HL-60/S4 treated with phorbol 12-myristate 13-acetate at 8.2 ng/mL for 4 days and 3 days (cell line): ENCODE data around the gene PDS5A.
"Not testable (repeated sequence)": the region's sequence is repeated elsewhere in the genome, so short reads cannot be mapped to it uniquely, and the experiment has no call there.

Experiments
- in situ Hi-C: fragments of 300-500 bp; cut with MboI; formaldehyde crosslinking; loops from 2 replicates; pipeline ENCODE4 v1.15.0; 2022; ENCODE audit warnings: low sequenced_read_pairs

The PDS5A gene, protein sequence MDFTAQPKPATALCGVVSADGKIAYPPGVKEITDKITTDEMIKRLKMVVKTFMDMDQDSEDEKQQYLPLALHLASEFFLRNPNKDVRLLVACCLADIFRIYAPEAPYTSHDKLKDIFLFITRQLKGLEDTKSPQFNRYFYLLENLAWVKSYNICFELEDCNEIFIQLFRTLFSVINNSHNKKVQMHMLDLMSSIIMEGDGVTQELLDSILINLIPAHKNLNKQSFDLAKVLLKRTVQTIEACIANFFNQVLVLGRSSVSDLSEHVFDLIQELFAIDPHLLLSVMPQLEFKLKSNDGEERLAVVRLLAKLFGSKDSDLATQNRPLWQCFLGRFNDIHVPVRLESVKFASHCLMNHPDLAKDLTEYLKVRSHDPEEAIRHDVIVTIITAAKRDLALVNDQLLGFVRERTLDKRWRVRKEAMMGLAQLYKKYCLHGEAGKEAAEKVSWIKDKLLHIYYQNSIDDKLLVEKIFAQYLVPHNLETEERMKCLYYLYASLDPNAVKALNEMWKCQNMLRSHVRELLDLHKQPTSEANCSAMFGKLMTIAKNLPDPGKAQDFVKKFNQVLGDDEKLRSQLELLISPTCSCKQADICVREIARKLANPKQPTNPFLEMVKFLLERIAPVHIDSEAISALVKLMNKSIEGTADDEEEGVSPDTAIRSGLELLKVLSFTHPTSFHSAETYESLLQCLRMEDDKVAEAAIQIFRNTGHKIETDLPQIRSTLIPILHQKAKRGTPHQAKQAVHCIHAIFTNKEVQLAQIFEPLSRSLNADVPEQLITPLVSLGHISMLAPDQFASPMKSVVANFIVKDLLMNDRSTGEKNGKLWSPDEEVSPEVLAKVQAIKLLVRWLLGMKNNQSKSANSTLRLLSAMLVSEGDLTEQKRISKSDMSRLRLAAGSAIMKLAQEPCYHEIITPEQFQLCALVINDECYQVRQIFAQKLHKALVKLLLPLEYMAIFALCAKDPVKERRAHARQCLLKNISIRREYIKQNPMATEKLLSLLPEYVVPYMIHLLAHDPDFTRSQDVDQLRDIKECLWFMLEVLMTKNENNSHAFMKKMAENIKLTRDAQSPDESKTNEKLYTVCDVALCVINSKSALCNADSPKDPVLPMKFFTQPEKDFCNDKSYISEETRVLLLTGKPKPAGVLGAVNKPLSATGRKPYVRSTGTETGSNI (N-terminal part only)

DNA sequence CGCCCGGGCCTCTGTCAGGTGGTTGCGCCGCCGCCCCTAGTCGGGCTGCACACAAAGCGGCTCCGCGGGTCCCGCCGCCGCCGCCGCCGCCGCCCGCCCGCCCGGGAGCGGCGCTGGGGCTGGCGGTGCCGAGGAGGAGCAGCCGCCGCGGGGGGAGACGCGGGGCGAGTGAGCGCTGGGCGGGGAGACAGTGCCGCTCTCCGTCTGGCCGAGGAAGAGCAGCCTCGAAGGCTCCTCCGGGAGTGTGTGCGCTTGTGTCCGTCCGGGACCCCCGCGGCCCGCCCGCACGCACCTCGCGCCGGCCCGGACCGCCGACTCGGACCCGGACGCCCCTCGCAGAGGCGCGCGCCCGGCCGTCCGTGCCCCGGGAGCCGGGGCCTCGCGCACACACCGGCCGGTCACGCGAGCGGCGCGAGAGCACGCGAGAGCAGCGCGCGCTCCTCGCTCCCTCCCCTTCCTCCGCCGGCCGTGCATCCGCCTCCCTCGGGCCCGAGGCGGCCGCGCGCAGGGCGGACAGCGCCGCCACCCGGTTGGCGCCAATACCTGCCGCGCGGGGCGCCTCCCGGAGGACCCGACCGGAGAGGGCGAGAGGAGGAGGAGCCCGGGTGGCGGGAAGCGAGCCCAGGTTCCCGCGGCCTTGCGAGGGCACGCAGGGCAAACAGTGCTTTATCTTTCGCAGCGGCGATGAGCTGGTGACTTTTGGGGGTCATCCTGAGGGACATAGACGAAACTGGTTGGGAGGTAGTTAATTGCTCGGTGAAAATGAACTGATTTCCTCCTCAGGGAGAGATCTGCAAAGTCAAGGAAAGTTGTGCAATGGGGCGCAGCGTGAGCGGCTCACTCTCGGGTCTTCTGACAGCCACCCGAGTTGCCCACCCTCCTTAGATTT, at the start of gene PDS5A:
PDS5A (minus strand) TSS at position 423 of the 889 bp plus-strand sequence. CDS start 1,334 bp downstream, outside the sequence.
- in situ Hi-C loops: no loop called here

DNA sequence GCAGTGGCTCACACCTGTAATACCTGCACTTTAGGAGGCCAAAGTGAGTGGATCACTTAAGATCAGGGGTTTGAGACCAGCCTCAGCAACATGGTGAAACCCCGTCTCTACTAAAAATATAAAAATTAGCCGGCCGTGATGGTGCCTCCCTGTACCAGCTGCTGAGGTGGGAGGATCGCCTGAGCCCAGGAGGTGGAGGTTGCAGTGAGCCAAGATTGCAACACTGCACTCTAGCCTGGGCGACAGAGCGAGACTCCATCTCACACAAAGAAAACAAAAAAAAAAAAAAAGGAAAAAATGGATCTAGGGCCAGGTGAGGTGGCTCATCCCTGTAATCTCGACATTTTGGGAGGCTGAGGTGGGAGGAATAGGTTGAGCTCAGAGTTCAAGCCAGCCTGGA, 46.3 kb upstream of the PDS5A start:
- in situ Hi-C loops: not testable (repeated sequence)

DNA sequence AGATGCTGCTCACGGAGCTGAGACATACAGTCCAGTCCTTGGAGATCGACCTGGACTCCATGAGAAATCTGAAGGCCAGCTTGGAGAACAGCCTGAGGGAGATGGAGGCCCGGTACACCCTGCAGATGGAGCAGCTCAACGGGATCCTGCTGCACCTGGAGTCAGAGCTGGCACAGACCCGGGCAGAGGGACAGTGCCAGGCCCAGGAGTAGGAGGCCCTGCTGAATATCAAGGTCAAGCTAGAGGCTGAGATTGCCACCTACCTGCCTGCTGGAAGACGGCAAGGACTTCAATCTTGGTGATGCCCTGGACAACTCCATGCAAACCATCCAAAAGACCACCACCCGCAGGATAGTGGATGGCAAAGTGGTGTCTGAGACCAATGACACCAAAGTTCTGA, 43.4 kb upstream of the PDS5A start:
- in situ Hi-C loops: not testable (repeated sequence)

DNA sequence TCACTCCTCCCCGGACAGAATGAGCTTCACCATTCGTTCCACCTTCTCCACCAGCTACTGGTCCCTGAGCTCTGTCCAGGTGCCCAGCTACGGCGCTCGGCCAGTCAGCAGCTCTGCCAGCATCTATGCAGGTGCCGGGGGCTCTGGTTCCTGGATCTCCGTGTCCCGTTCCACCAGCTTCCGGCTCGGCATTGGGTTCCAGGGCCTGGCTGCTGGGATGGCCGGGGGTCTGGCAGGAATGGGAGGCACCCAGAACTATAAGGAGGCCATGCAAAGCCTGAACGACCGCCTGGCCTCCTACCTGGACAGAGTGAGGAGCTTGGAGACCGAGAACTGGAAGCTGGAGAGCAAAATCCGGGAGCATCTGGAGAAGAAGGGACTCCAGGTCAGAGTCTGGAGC, 42.5 kb upstream of the PDS5A start:
- in situ Hi-C loops: no loop called here

DNA sequence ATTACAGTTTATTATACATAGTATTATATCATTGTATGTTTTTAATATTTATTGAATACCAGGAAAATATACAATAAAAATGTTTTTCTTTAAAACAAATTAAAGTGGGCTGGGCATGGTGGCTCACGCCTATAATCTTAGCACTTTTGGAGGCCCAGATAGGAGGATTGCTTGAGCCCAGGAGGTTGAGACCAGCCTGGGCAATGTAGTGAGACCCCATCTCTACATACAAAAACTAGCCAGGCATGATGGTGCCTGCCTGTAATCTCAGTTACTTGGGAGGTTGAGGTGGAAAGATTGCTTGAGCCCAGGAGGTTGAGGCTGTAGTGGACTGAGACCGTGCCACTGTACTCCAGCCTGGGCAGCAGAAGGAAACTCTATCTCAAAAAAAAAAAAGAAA, 38.3 kb upstream of the PDS5A start:
- in situ Hi-C loops: no loop called here

DNA sequence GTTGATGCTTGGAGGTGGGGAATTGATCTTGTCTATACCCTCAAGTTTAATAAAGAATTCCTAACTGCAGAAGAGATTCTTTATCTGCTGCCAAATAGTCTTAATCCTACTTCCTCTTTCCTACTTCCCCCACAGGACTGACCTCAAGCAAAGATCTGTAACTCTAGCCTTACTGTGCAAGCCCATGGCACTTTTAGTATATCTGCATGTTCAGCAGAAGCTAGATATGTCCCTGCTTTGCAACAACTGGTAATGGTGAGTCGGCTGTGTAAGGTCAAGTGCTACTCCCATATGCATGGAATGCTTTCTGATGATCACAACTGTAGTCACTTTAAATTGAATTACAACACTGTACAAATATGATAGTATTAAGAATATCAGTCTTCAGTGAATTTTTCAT, 26.3 kb upstream of the PDS5A start:
- in situ Hi-C loops: no loop called here

DNA sequence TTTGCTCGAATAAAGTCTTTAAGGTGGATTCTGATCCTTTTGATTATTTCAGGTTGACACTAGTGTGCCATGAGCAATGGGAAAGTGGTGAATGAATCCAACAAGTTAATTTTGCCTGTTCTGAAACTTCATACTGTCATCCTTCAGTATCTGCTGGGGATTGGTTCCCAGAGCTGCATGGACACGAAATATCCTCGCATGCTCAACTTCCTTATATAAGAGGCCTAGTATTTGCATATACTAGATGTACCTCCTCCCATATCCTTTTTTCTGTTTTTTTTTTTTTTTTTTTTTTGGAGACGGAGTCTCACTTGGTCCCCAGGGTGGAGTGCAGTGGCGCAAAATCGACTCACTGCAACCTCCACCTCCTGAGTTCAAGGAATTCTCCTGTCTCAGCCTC, 23.0 kb upstream of the PDS5A start:
- in situ Hi-C loops: no loop called here

DNA sequence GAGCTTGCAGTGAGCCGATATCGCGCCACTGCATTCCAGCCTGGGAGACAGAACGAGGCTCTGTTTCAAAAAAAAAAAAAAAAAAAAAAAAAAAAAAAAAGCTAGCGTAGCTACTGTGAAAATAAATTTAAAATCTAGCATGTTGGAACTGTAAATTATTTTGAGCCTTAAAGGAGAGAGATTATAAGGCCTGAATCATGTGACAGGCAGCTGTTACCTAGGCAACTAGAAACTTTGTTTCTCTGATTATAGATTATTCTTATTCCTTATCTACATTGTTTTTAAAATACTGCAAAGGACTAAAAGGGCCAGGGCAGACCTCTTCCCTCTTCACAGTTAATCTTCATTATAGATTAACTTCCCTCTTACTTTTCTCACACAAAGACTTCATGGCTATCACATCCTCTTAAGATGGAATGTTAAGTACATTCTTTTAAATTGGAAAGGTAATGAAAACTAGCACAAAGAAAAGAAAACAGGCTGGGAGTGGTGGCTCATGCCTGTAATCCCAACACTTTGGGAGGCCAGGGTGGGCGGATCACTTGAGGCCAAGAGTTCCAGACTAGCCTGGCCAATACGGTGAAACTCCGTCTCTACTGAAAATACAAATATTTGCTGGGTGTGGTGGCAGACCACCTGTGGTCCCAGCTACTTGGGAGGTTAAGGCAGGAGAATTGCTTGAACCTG, 21.1 kb upstream of the PDS5A start:
- in situ Hi-C loops: no loop called here

DNA sequence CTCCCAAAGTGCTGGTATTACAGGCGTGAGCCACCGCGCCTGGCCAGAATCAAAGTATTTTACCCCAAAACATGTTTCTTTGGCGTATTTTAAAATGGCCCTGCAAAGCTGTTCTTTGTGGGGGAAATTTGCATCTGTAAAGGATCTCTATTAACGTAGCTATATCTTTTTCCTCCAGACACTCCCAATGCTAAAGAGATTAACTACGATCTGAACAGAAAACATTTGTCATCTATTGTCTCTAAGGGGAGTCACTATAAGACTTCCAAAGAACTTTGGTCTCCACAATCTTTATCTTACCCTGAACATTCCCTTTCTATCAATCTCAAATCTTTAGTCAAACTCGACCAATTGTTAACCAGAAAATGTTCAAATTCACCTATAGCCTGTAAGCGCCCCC, 19.1 kb upstream of the PDS5A start:
- in situ Hi-C loops: no loop called here

DNA sequence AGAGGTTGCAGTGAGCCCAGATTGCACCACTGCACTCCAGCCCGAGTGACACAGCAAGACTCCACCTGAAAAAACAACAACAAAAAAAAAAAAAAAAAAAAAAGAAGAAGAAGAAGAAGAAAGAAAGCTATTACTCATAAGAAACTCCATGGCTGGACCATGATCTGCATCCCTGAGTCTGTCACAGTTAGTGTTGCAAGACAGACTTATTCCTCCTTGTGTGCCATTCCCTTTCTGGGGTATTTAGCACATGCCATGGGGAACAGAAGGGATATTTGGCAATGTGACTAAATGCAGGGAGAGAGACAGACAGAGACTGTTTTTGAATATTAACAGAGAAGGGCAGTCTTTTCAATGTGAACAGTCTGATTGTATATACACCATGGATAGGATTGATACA, 16.7 kb upstream of the PDS5A start:
- in situ Hi-C loops: no loop called here

DNA sequence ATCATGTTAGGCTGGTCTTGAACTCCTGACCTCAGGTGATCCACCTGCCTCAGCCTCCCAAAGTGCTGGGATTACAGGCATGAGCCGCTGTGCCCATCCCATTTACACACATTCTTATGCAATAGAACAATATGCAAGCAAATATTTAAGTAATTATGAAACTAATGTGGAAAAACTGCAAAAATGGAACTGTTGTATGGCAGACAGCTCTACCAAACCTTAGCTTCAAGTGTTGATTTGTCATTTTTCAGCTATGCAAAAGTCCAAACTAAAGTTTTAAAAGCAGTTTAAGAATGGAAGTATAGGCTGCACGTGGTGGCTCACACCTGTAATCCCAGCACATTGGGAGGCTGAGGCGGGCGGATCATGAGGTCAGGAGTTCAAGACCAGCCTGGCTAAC, 11.7 kb upstream of the PDS5A start:
- in situ Hi-C loops: not testable (repeated sequence)

DNA sequence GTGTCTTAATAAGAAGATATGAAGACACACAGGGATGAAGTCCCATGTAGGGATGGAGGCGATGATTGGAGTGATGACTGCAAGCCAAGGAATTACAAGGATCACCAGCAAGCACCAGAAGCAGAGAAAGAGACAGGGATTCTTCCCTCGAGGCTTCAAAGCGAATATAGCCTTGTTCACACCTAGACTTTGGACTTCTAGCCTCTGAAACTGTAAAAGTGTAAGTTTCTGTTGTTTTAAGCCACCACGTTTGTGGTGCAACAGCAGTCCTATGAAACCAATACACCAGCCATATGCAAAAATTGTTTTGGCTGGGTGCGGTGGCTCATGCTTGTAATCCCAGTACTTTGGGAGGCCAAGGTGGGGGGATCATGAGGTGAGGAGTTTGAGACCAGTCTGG, 9.8 kb upstream of the PDS5A start:
- in situ Hi-C loops: no loop called here

DNA sequence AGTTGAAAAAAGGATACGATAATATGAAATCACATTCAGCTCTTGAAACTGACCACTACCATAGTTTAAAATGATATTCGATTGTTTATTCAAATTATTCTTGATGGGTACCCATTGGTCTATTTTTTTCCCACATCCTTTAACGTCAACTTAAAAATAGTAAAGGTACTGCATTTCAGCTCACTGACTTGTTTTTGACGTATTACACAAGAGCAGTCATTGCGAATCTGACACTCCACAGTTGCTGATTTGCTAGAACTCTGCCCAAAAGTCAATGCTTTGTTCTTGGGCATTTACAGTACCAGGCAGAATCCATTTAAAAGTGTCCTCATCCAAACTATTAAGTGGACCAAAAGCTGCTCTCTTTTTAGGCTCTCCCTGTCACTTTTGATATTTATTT, 1.2 kb upstream of the PDS5A start:
- in situ Hi-C loops: no loop called here

DNA sequence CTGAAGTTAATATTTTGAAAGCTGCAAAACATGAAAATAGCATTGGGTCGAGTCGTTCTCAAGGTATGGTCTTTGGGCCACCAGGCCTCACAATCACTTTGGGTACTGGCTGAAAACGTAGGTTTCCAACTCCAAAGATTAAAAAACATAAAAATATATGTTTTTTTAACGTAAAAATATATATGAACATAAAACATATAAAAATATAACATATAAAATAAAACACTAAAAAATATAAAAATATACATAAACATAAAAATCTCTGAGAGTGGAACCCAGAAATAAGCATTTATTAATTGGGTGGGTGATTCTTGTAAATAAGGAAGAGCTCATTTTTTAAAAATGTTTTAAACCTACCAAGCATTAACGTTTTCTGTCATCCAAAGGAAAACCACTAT, 666 bp upstream of the PDS5A start:
- in situ Hi-C loops: no loop called here

DNA sequence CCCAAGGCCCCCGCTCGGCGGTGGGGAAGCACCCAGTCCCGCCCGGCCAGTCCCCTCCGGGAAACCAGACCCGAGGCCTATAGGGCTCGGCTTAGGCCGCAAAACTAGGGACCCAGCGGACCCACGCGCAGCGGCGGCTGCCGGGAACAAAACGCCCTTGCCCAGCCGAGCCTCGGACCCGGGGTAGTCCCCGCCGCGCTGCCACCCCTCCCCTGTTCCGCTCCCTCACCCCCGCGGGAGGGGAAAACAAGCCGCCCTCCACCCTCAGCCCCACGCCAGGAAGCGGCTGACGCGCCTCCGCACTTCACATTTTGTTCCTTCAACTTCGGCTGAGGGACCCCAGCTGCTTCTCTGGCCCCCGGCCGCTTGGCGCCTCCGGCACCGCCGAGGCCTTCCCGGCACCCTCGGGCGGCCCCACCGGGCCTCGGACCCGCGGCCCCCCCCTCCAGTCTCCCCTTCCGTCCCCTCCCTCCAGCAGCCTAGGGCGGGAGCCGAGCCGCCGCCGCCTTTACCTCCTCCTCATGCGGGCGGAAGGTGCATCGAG, 694 bp downstream of the PDS5A start:
- in situ Hi-C loops: no loop called here

DNA sequence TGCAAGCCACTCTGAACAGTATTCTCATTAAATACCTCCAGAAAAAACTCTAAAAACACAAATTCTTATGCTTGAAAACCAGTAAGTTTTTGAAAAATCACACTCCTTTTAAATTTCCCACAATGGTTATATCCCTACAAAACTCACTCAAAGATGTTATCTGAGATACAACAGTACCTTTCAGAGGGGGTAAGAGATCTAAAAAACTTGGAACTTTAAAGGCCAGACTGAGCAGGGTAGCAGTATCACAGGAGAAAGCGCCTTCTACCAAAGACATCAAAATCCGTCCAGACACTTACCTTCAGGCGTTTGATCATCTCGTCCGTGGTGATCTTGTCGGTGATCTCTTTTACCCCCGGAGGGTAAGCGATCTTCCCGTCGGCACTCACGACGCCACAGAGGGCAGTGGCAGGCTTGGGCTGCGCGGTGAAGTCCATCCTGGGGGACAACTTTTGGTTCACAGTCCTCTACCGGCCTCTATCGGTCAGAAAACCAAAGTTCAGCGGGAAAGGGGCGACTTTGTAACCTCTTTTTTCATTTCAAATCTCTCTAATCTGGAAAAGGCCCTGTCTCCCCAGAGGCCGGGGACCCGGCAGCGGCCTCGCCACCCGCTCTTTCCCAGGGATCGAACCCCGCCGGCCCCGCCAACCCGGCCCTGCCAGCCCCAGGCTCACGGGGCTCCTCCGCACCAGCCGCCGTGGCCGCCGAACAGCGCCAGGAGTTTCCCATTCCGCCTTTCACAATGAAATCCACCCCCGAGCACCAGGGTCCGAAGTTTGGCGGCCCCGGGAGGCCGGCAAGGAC, 1.4 kb downstream of the PDS5A start:
- in situ Hi-C loops: no loop called here

DNA sequence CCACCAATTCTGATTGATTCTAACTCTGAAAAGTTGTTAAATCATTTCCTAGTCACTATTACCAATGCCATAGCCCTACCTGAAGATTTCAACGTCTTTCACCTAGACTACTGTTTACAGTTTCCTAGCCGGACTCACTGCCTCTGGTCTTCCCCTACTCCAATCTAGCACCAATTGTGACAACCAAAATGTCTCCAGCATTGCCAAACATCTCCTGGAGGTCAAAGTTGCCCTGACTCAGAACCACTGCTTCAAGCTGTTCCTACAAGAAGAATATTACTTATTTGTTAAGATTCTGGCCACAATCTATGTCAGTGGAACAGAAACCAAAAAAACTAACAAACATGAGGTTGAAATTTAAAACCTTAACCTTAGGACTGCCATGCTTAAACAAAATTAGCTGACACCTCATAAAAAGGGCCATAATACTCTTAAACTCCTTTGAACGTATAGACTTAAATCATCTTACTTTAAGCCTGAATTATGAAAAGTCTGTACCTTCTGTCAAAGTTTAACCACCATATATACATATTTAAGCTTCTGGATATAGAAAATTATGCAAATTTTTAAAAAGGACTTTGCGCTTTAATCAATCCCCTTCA, 2.1 kb downstream of the PDS5A start:
- in situ Hi-C loops: no loop called here

DNA sequence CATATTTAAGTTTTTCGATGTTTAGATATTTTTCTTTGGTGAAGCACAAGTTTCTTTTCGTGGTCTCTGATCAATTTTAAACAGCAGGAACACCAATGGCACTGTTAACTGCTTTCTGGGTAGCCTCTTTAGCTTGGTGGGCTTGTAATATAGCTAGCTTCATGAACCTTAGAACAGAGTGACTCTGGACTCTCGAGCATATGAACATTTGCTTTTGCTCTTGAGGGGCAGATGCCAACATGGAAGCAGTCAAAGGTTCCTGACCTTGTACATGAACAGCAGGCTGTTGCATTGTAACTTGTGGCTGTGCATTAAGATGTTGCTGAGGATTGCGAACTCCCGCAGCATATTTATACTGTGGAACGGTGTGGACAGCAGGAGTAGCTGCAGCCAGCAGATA, 4.7 kb downstream of the PDS5A start:
- in situ Hi-C loops: not testable (repeated sequence)
